Measurements from ENCODE around the gene MVB12B. TPM values are rescaled to one million over a fixed set of nuclear protein-coding genes. Genes with fewer than 3 reads are reported as not detected.

Gene MVB12B
- total RNA-seq, 1 experiment from 2014 or later: 9.4 TPM

GRCh38 chr9:126463426-126463825 lies 136.8 kb downstream of the MVB12B start:
- POLR2A ChIA-PET: interaction anchor here (0.6 kb wide), 1 partner anchor 92 kb away, joined by 12 read pairs; no protein-coding TSS in a partner anchor
- Histone ChIP-seq H3K27ac (ENCODE audit: low read length) (no peak overlapping the region), H3K9me3 (ENCODE audit: control insufficient read depth, insufficient read depth, low read depth, low read length) (no peaks in the 10 kb centered on the region), H3K4me1 (ENCODE audit: control insufficient read depth, insufficient read depth, low read length) (no peaks in the 10 kb centered on the region), H3K36me3 (ENCODE audit: control insufficient read depth, insufficient read depth, low read length) (no peaks in the 10 kb centered on the region), H3K27me3 (ENCODE audit: control insufficient read depth, insufficient read depth, low read length) (no peaks in the 10 kb centered on the region), H3K4me3 (ENCODE audit: low read depth in 2 of 2, low read length in 2 of 2) (no peak overlapping the region)
- TF ChIP-seq CTCF (IDR thresholded peaks at IDR 0.05) (no peak), POLR2AphosphoS5 (IDR thresholded peaks at IDR 0.05; ENCODE audit: low read depth, low read length) (no peak)
- BruUV-seq (replicated peaks): no TSS peak
- DNase-seq (ENCODE audit: low read depth, low spot score) (no peak), ATAC-seq (no peak)
- CTCF ChIA-PET: no interaction called here
- intact Hi-C loops (cut with micrococcal nuclease; ENCODE audit: unreplicated experiment): no loop called here
- in situ Hi-C loops (cut with HindIII; ENCODE audit: low pct_unique_long_range_greater_than_20kb, low sequenced_read_pairs): no loop called here

- CTCF ChIA-PET: no interaction called here
- no peak for ATAC-seq
- no peak for DNase-seq (ENCODE audit: low read depth, low spot score)
- Histone ChIP-seq H3K36me3 (ENCODE audit: control insufficient read depth, insufficient read depth, low read length) (no peaks in the 10 kb centered on the region), H3K4me1 (ENCODE audit: control insufficient read depth, insufficient read depth, low read length) (no peaks in the 10 kb centered on the region), H3K27ac (ENCODE audit: low read length) (no peak overlapping the region), H3K4me3 (ENCODE audit: low read depth in 2 of 2, low read length in 2 of 2) (no peak overlapping the region), H3K9me3 (ENCODE audit: control insufficient read depth, insufficient read depth, low read depth, low read length) (no peaks in the 10 kb centered on the region), H3K27me3 (ENCODE audit: control insufficient read depth, insufficient read depth, low read length) (no peaks in the 10 kb centered on the region)
- POLR2A ChIA-PET: interaction anchor here (0.7 kb wide), 1 partner anchor 394 kb away, joined by 5 read pairs; no protein-coding TSS in a partner anchor
- TF ChIP-seq REST (IDR thresholded peaks at IDR 0.05; ENCODE audit: insufficient read depth in 1 of 2, low read depth in 2 of 2, low read length in 1 of 2) (no peak), SIN3A (IDR thresholded peaks at IDR 0.05; ENCODE audit: borderline replicate concordance, insufficient read depth, low read depth, low read length) (no peak), POLR2AphosphoS5 (IDR thresholded peaks at IDR 0.05; ENCODE audit: low read depth, low read length) (no peak), CTCF (IDR thresholded peaks at IDR 0.05) (no peak), TCF7L2 (IDR thresholded peaks at IDR 0.05; ENCODE audit: low read depth, low read length) (no peak)
- intact Hi-C loops (cut with micrococcal nuclease; ENCODE audit: unreplicated experiment): no loop called here
- BruUV-seq (replicated peaks): no TSS peak
- in situ Hi-C loops (cut with HindIII; ENCODE audit: low pct_unique_long_range_greater_than_20kb, low sequenced_read_pairs): no loop called here
Measured at GRCh38 chr9:126464694-126465441, 138.2 kb downstream of the MVB12B start.
